H9 (cell line): Measurements from ENCODE around the gene S100A7. TPM values are rescaled to one million over a fixed set of nuclear protein-coding genes. Genes with fewer than 3 reads are reported as not detected.

Source experiments
- DNase-seq: peaks from one replicate; pipeline ENCODE4 v3.0.0-alpha.2; 2017
- H2AFZ ChIP-seq: one replicate; pipeline ENCODE4 v1.6.1; 2013; ENCODE audit warnings: mild to moderate bottlenecking, low read length, control low read depth, moderate library complexity
- H2AK5ac ChIP-seq: 2 replicates; pipeline ENCODE4 v1.6.1; 2013; ENCODE audit warnings: low read length, control low read depth, mixed read lengths; ENCODE audit not compliant: insufficient read length
- H2BK120ac ChIP-seq: one replicate; pipeline ENCODE4 v1.6.1; 2013; ENCODE audit warnings: low read depth, mild to moderate bottlenecking, low read length, control low read depth, inconsistent platforms; ENCODE audit not compliant: poor library complexity, severe bottlenecking
- H2BK12ac ChIP-seq: 2 replicates; pipeline ENCODE4 v1.6.1; 2013; ENCODE audit warnings: low read length, control low read depth, mixed read lengths, low read depth; ENCODE audit not compliant: insufficient read length
- H2BK15ac ChIP-seq: 2 replicates; pipeline ENCODE4 v1.6.1; 2013; ENCODE audit warnings: low read depth, low read length, control low read depth
- H2BK20ac ChIP-seq: one replicate; pipeline ENCODE4 v1.6.1; 2013; ENCODE audit warnings: low read depth, mild to moderate bottlenecking, low read length, control low read depth, inconsistent platforms; ENCODE audit not compliant: poor library complexity, severe bottlenecking
- H2BK5ac ChIP-seq: 2 replicates; pipeline ENCODE4 v1.6.1; 2013; ENCODE audit warnings: low read length, control low read depth, mixed read lengths; ENCODE audit not compliant: insufficient read length
- H3K14ac ChIP-seq: 2 replicates; pipeline ENCODE4 v1.6.1; 2013; ENCODE audit warnings: low read length, control low read depth; ENCODE audit not compliant: insufficient read depth
- H3K18ac ChIP-seq: 2 replicates; pipeline ENCODE4 v1.6.1; 2013; ENCODE audit warnings: low read depth, mild to moderate bottlenecking, mixed read lengths, low read length, control low read depth; ENCODE audit not compliant: insufficient read length
- H3K23ac ChIP-seq: 2 replicates; pipeline ENCODE4 v1.6.1; 2013; ENCODE audit warnings: low read length, control low read depth, mixed read lengths, low read depth; ENCODE audit not compliant: insufficient read length
- H3K23me2 ChIP-seq: 2 replicates; pipeline ENCODE4 v1.6.1; 2013; ENCODE audit warnings: low read depth, mild to moderate bottlenecking, mixed read lengths, low read length, control low read depth; ENCODE audit not compliant: insufficient read length, poor library complexity, severe bottlenecking
- H3K27ac ChIP-seq: 2 replicates; pipeline ENCODE4 v1.5.1; 2013; ENCODE audit warnings: low read length, control low read depth, mixed read lengths, low read depth; ENCODE audit not compliant: insufficient read length
- H3K27me3 ChIP-seq: 2 replicates; pipeline ENCODE4 v1.6.1; 2013; ENCODE audit warnings: low read length, control low read depth, inconsistent platforms; ENCODE audit not compliant: insufficient read depth
- H3K4ac ChIP-seq: 2 replicates; pipeline ENCODE4 v1.6.1; 2013; ENCODE audit warnings: low read depth, mild to moderate bottlenecking, control low read depth, inconsistent platforms, low read length, moderate library complexity
- H3K4me1 ChIP-seq: 2 replicates; pipeline ENCODE4 v1.6.1; 2013; ENCODE audit warnings: low read length, control low read depth, inconsistent platforms; ENCODE audit not compliant: insufficient read depth
- H3K4me2 ChIP-seq: 2 replicates; pipeline ENCODE4 v1.6.1; 2013; ENCODE audit warnings: low read length, control low read depth, mixed read lengths; ENCODE audit not compliant: insufficient read length, insufficient read depth
- H3K56ac ChIP-seq: 2 replicates; pipeline ENCODE4 v1.6.1; 2013; ENCODE audit warnings: low read depth, mild to moderate bottlenecking, mixed read lengths, low read length, control low read depth; ENCODE audit not compliant: insufficient read length
- H3K79me1 ChIP-seq: 2 replicates; pipeline ENCODE4 v1.6.1; 2013; ENCODE audit warnings: low read depth, mild to moderate bottlenecking, moderate library complexity, low read length, control low read depth, inconsistent platforms; ENCODE audit not compliant: insufficient read depth, poor library complexity, severe bottlenecking
- H3K79me2 ChIP-seq: 2 replicates; pipeline ENCODE4 v1.6.1; 2013; ENCODE audit warnings: low read length, control low read depth, inconsistent platforms; ENCODE audit not compliant: insufficient read depth
- H3K9ac ChIP-seq: 2 replicates; pipeline ENCODE4 v1.6.1; 2013; ENCODE audit warnings: low read length, control low read depth, mixed read lengths; ENCODE audit not compliant: insufficient read length; ENCODE audit errors: extremely low read depth
- H3K9me3 ChIP-seq: one replicate; pipeline ENCODE4 v1.6.1; 2013; ENCODE audit warnings: low read depth, low read length, inconsistent platforms; ENCODE audit not compliant: control insufficient read depth
- H3T11ph ChIP-seq: one replicate; pipeline ENCODE4 v1.6.1; 2013; ENCODE audit warnings: mild to moderate bottlenecking, low read length, control low read depth, inconsistent platforms
- H4K20me1 ChIP-seq: one replicate; pipeline ENCODE4 v1.6.1; 2013; ENCODE audit not compliant: control insufficient read depth, insufficient read length, insufficient read depth
- H4K5ac ChIP-seq: 2 replicates; pipeline ENCODE4 v1.6.1; 2013; ENCODE audit warnings: low read depth, mild to moderate bottlenecking, mixed read lengths, low read length, control low read depth; ENCODE audit not compliant: insufficient read length
- H4K8ac ChIP-seq: replicated peaks from 2 replicates; pipeline ENCODE4 v1.6.1; 2013; ENCODE audit warnings: low read length, control low read depth, mixed read lengths, low read depth; ENCODE audit not compliant: insufficient read length
- H4K91ac ChIP-seq: 2 replicates; pipeline ENCODE4 v1.6.1; 2013; ENCODE audit warnings: low read depth, mild to moderate bottlenecking, moderate library complexity, mixed read lengths, low read length, control low read depth; ENCODE audit not compliant: insufficient read length
- H3K27ac Mint-ChIP-seq, 3 experiments: 2 replicates in 2 of 3; 3 replicates in 1 of 3; pipeline ENCODE4 v1.8.0; 2020 to 2021; ENCODE audit warnings: mixed read lengths in 3 of 3, mild to moderate bottlenecking in 1 of 3, moderate library complexity in 1 of 3
- H3K27me3 Mint-ChIP-seq: 2 replicates; pipeline ENCODE4 v1.8.0; 2021; ENCODE audit warnings: low read depth, mild to moderate bottlenecking, moderate library complexity, mixed read lengths
- H3K36me3 Mint-ChIP-seq, 3 experiments: 2 replicates in 2 of 3; 3 replicates in 1 of 3; pipeline ENCODE4 v1.8.0; 2020 to 2021; ENCODE audit warnings: low read depth in 3 of 3, mixed read lengths in 3 of 3; ENCODE audit not compliant: insufficient read depth in 1 of 3
- H3K4me1 Mint-ChIP-seq, 2 experiments: 2 replicates each; pipeline ENCODE4 v1.8.0; 2020; ENCODE audit warnings: mixed read lengths in 2 of 2
- H3K4me3 Mint-ChIP-seq, 2 experiments: 2 replicates in 1 of 2; 3 replicates in 1 of 2; pipeline ENCODE4 v1.8.0; 2020 to 2021; ENCODE audit warnings: mild to moderate bottlenecking in 2 of 2, mixed read lengths in 2 of 2, moderate library complexity in 1 of 2
- H3K9me3 Mint-ChIP-seq, 2 experiments: 2 replicates in 1 of 2; 3 replicates in 1 of 2; pipeline ENCODE4 v1.8.0; 2020; ENCODE audit warnings: mild to moderate bottlenecking in 2 of 2, mixed read lengths in 2 of 2, moderate library complexity in 1 of 2
- CTCF ChIP-seq: fragments of 200-600 bp; sonication (generic); conservative IDR thresholded peaks from 3 replicates; pipeline ENCODE4 v1.8.0; 2021; ENCODE audit warnings: antibody characterized with exemption, mild to moderate bottlenecking
- WGBS: extraction: QIAGEN DNeasy Blood & Tissue Kit; methylation state at CpG from one replicate; pipeline ENCODE4 v1.1.7; 2013; ENCODE audit warnings: missing lambda C conversion rate, low lambda C conversion rate, mixed read lengths; ENCODE audit not compliant: insufficient read length; ENCODE audit errors: extremely low coverage; 5-methylcytosine and 5-hydroxymethylcytosine counted together
- total RNA-seq: library from RNA; stranded (reverse); gene quantifications from 2 replicates; pipeline ENCODE4 v1.2.1, GENCODE V29; 2021

S100A7 gene
- total RNA-seq, 1 experiment from 2014 or later = not detected

DNA sequence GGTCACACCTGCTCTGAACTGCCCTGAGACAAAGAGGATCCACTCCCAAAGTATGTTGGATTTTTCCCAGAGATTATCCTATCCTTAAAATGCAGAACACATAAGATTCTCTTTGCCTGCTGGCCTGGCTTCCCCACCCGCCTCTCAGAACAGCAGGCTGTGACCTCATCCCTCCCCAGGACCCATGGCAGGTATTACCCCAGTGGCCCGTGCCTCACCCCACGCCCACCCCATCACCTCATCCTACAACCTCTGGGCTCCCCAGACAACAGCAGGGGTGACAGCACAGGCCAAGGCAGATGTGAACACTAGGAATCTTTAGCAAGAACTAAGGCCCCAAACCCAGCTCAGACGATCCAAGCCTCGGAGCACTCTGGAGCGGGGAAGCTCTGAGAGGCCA is 35.1 kb upstream of the S100A7 start:
- Histone ChIP-seq H2BK12ac (no peak overlapping the region), H4K5ac (no peak overlapping the region), H2BK20ac (no peak overlapping the region), H2BK15ac (no peak overlapping the region), H3K56ac (no peak overlapping the region), H3K4me2 (no peak overlapping the region), H2AK5ac (no peak overlapping the region), H2AFZ (no peak overlapping the region), H3K4me1 (no peaks in the 10 kb centered on the region; the same call in 1 of the 2 replicates), H2BK5ac (no peak overlapping the region), H3K23me2 (no peaks in the 10 kb centered on the region), H2BK120ac (no peak overlapping the region), H3K9ac (no peak overlapping the region), H3K79me1 (no peaks in the 10 kb centered on the region), H3K23ac (no peak overlapping the region), H3K9me3 (no peaks in the 10 kb centered on the region), H4K8ac (no peak overlapping the region), H3K27me3 (no peaks in the 10 kb centered on the region), H3K79me2 (no peaks in the 10 kb centered on the region), H4K20me1 (no peaks in the 10 kb centered on the region), H3K14ac (no peak overlapping the region), H3T11ph (no peak overlapping the region), H3K18ac (no peak overlapping the region), H3K27ac (no peak overlapping the region), H4K91ac (no peak overlapping the region), H3K4ac (no peak overlapping the region)
- H3K4me1 Mint-ChIP-seq = peaks cover 11 to 20% of the 10 kb centered on the region in 2 experiments
- H3K4me3 Mint-ChIP-seq = no peak overlapping the region
- no CpG with 5 or more reads among the region's 6 CpGs for WGBS
- no peaks in the 10 kb centered on the region for H3K36me3 Mint-ChIP-seq
- TF ChIP-seq CTCF = no peak
- no peaks in the 10 kb centered on the region; a peak in 1 of 5 replicates for H3K9me3 Mint-ChIP-seq
- peaks cover 3% of the 10 kb centered on the region for H3K27me3 Mint-ChIP-seq
- H3K27ac Mint-ChIP-seq = peak overlapping the region; percentile 56 to 88 (median 81); a peak in 4 of 7 replicates
- no peak for DNase-seq
